Endometrial microvascular endothelial cells (primary cell): ENCODE data around the gene COL18A1. TPM values are rescaled to one million over a fixed set of nuclear protein-coding genes. Genes with fewer than 3 reads are reported as not detected.

Experiments used
- in situ Hi-C: cut with HindIII; loops from 2 replicates; pipeline ENCODE4 v1.10.0; 2017; ENCODE audit warnings: low sequenced_read_pairs, low pct_unique_long_range_greater_than_20kb; ENCODE audit errors: inconsistent ontology term
- total RNA-seq: library from RNA; depleted of rRNA; stranded (reverse); fragments of >200 nt; gene quantifications from one replicate; pipeline ENCODE4 v1.2.3, GENCODE V29; 2015; ENCODE audit errors: inconsistent ontology term

Gene COL18A1
- total RNA-seq, 1 donor from 2014 or later: 261 TPM

DNA sequence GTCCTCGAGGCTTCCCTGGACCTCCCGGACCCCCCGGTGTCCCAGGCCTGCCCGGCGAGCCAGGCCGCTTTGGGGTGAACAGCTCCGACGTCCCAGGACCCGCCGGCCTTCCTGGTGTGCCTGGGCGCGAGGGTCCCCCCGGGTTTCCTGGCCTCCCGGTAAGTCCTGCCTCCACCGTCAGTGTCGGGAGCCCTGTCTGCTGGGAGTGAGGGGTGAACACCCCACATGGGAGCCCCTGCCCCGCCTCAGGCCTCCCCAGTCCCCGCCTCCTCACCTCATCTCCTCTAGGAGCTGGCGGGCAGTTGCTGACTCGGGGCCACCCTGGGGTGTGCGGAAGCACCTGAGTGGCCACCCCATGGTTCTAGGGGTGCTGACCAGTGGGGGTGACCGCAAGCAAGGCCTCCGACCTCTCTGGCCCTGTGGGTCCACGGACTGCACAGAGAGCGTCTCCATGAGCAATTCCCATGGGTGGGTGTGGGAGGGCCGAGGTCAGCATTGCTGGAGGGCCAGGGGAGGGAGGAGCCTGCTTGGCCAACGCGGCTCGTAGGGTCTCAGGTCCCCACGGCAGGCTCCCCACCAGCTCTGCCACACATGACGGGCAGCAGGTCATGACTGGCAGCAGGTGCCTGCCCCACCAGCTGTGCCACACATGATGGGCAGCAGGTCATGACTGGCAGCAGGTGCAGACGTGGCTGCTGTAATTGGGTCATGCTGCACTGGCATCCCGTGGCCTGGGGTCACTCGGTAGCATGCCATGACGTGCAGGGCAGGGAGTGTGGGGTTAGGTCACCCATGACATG lies 75.9 kb downstream of the COL18A1 start:
- in situ Hi-C loops: no loop called here

DNA sequence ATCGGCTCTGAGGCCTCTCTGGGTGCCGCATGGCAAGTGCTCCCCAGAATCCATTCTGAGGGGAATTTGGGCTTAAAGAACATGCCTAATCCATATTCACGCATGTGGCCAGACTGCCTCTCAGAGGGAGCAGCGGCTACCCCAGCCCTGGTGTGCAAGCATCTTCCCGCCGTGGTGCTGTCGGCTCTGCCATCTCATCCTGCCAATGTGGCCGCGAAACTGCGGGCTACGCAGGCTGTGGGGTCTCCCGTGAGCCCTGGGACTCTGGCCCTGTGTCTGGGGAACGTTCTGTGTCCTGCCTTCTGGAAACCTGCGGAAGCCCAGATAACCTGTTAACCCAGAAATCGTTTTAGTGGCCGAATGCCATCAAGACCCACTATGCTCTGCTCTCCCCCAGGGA lies 76.6 kb downstream of the COL18A1 start:
- in situ Hi-C loops: no loop called here

DNA sequence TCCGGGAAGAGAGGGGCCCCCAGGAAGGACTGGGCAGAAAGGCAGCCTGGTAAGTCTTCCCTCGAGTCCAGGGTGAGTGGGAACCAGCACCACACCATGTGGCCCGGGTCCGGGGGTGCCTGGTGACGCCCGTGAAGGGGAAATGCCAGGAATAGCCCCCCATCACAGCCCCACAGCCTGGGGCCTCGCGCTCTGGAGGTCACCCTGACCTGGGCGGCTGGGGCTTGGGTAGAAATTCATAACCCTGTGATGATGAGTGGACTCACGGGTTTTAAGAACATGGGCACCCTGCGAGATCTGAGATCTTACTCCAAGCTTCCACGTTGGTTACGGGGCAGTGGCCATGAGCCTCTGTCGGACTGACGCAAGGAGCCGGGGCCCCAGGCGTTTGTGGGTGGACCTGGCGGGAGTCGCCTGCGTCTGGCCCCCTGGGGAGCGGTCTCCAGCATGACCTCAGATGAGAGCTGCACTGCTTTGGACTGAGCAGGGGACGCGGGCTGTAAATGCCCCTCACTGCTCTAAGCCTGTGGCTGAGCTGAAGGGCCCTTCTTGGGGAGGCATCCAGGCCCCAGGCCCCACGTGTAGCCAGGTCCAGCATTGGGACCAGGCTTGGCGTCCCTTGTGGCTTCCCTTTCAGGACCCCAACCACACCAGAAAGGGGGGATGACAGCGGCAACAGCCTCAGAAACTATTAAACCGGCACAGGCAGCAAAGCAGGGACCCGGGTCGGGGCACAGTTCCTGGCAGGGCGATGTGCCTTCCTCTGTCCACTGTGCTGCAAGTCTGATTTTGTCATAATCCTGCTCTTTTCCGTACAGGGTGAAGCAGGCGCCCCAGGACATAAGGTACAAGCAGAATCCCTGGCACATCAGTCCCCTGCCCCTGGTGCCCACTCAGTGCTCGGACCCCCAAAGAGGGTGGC lies 77.3 kb downstream of the COL18A1 start:
- in situ Hi-C loops: no loop called here

DNA sequence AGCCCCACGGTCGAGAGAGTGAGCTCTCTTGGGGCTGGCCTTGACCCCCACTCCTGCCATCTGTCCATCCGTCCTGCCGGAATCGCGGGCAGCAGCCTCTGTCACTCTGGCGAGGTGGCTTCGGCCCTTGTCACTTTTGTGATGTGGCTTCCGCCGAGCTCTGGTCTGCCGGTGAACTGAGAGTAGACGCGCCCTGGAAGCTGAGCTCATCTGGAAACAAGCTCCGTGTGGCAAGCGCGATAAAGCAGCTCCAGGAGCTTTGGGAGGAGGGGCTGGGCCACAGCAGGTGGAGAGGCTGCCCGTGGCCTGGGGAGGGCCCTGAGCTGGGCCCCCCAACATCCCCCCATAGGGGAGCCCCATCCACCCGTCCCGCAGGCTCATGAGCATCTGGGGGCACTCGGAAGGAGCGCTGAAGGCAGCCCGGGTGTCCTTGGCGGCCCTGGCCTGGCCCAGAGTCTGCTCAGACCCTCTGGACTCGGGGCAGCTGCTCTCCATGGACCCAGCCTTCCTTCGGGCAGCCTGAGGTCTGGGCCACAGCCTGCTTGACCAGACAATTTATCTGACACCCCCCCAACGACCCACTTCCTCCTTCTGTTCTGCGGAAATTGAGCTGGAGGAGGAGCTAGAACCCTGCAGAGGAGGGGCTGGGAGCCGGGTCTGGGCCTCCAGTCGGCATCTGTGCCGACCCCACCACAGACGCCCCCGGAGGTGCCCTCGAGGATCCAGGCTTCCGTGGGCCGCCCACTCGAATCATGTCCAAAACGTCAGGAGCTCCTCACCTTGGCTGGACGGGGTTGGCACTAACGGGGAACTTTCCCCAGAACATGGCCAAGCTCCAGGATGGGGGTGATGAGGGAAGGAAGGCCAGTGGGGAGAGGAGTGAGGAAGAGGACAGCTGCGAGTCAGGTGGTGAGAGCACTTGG lies 78.2 kb downstream of the COL18A1 start:
- in situ Hi-C loops: no loop called here

DNA sequence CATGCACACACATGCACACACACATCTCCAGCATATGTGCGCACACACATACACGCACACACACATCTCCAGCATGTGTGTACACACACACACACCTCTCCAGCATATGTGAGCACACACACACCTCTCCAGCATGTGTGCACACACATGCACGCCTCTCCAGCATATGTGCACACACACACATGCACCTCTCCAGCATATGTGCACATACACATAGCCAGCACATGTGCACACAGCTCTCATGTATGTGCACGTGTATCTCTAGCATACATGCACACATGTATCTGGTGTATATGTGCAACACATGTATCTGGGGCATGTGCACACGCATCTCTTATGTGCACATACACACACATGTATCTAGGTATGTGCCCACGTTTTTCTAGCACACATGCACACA lies 79.4 kb downstream of the COL18A1 start:
- in situ Hi-C loops: no loop called here

DNA sequence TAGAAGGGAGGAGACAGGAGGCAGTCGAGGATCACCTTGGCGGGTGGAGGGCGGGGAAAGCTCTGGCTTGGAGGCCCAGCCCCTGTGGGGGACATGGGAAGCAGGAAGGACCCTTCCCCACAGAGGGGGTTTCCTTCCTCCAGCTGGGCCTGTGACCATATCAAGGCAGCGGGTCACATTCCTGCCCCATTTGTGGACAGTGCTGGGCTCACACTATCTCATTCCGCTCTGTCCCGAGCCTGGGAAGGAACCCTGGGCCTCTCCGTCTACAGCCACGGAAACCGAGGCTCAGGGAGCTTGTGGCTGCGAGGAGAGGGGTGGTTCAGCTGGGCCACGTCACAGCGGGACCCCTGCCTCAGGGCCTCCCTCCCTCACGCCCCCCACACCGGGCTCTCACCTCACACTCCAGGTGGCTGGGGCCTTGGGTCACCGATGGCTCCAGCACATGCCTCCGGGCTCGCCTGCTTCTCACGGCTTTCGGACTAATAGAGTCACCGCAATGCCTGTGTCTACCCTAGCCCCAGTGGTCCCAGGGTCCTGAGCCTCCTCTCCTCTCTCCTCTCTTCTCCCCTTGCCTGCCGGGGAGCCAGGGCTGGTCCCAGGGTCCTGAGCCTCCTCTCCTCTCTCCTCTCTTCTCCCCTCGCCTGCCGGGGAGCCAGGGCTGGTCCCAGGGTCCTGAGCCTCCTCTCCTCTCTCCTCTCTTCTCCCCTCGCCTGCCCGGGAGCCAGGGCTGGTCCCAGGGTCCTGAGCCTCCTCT lies 80.9 kb downstream of the COL18A1 start:
- in situ Hi-C loops: no loop called here

DNA sequence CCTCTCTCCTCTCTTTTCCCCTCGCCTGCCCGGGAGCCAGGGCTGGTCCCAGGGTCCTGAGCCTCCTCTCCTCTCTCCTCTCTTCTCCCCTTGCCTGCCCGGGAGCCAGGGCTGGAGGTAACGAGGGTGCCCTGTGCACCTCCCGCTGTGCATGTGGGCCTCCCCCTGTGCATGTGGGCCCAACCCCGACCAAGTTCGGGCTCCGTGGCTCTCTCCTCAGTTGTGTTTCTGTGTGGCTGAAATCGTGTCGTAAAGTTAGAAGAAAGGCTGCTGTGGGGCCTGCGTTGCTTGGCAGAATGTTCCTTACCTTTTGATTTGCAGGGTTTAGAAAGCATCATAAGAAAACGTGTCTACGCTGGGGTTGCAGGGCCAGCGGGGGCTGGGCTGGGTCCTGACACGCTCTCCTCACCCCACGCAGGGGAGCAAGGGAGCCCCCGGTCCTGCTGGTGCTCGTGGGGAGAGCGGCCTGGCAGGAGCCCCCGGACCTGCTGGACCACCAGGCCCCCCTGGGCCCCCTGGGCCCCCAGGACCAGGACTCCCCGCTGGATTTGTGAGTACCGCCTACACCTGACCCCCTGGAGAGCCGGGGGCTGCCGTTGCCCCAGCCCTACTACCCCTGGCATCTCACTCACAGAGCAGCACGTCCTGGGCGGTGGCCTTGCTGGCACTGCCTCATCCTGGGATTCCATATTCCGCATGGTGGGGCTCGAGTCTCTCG lies 81.6 kb downstream of the COL18A1 start:
- in situ Hi-C loops: no loop called here

DNA sequence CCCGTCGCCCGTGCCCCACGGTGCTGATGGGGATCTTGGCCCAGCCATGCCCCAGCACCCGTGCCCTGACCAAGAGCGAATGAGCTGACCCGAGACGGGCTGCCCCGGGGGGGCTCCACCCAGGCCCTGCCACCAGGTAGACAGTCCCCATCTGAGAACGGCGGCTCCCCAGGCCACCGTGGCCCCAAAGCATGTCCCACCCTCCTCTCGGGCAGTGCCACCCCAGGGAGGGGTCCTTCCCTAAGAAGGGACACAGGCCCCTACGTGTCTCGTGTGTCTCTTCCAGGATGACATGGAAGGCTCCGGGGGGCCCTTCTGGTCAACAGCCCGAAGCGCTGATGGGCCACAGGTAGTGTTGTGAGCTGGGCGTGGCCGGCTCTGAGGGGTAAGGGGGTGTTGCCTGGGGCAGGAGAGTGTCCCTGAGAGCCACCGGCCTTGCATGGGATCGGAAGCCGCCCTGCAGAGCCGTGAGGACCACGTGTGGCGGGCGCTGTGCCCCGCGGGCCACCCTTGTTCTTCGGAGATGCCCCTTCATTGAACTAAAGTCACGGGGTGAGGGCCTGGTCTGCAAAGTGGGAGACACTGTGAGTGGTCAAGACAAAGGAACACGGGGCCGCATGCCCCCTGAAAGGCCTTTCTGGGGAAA lies 82.3 kb downstream of the COL18A1 start:
- in situ Hi-C loops: no loop called here

DNA sequence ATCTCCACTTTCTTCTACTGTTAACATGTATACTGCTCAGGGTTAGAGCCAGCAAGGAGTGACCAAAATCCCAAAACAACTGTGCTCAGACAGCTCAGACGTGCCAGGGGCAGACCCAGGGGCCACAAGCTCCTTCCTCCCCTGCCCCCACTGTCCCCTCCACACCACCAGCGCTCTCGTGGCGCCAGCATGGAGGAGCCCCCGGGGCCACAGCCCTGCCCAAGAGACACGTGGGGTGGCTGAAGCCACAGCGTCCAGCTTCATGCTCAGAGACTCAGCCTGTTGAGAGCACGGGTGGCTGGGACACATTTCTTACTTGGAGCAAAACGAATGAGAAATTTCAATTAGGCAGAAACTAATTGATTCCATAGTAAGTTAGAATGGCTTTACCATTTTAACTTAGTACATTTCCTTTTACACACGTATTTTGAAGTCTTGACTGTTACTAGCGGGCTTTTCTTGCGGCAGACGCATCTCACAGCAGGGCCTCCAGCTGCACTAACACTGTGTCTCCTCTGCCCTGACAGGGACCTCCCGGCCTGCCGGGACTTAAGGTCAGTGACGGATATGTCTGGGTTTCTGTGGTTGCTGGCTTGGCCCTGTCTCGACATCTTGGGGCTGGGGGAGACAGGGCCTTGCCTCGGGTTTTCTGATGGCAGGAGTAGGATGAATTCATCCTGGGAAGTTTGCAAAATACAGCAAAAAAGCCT lies 83.1 kb downstream of the COL18A1 start:
- in situ Hi-C loops: no loop called here

DNA sequence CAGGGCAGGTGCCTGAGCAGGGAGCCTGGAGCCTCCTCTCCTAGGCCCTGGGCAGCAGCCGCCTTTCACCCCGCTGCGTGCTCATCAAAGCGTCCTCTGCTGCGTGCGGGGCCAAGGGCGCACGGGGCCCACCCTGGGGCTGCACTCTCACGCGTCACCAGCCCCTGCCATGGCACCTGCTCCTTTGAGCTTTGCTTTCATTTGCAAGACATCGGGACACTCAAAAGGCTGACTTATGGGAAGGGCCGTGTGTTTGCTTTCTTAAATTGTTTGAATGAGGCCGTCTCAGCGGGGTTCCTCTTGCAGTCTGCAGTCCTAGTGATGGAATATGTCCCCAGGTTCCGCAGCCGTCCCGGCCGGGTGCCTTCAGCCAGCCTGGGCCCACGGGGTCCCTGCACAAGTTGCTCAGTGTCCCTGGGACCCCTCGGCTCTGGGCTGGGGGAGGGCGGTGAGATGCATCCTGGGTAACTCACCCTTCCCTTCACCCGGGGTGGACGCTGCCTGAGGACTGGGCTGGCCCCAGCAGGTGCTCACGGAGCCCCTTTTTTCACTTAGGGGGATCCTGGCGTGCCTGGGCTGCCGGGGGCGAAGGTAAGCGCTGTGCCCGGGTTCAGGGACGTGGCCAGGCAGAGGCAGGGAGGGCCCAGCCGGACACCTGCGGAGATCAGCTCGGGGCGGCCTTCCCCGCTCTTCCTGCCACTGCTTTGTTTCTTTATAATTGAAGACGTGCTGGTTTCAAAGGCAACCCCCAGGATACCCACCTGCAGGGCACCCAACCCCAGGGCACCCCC lies 84.2 kb downstream of the COL18A1 start:
- in situ Hi-C loops: no loop called here

DNA sequence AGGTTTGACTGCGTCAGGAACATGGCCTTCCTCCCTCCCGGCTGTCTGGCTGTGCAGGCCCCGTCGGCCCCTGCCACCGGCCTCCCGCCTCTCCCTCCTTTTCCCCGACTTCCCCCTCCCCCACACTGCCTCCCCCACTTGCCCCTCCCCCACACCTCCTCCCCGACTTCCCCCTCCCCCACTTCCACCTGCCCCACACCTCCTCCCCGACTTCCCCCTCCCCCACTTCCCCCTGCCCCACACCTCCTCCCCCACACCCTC lies 84.7 kb downstream of the COL18A1 start:
- in situ Hi-C loops: no loop called here

DNA sequence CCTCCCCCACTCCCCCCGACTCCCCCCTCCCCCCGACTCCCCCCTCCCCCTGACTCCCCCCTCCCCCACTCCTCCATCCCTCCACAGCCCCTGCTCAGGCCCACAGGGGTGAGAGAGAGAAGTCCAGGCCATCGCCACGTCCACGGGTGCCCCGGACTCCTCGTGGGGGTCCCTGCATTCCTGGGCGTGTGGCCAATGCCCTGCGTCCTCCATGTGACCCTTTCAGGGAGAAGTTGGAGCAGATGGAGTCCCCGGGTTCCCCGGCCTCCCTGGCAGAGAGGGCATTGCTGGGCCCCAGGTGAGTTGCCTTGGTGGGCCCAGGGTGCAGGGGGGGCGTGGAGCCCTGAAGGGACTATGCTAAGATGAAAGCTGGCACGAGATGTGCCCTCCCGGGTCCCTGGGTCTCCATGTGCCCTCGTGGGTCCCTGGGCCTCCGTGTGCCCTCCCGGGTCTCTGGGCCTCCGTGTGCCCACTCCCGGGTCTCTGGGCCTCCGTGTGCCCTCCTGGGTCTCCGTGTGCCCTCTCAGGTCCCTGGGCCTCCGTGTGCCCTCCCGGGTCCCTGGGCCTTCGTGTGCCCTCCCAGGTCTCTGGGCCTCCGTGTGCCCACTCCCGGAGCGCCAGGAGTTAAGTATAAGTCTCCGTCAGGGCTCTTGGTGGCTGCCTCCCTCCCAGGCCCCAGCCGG lies 85.2 kb downstream of the COL18A1 start:
- in situ Hi-C loops: no loop called here

DNA sequence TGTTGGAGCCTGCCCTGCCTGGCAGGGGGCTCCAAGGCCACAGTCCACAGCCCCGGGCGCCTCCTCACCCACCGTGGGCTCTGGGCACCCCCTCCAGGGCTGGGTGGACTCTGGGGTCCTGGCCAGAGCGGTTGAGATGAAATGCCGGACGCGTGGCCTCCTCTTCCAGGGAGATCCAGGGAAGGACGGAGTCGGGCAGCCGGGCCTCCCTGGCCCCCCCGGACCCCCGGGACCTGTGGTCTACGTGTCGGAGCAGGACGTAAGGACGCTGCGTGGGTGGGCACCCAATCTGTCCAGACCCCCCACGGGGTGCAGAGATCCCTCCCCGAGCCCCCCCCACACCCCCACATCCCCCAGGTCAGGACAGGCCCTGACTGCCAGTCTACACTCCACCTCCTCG lies 86.1 kb downstream of the COL18A1 start:
- in situ Hi-C loops: no loop called here

DNA sequence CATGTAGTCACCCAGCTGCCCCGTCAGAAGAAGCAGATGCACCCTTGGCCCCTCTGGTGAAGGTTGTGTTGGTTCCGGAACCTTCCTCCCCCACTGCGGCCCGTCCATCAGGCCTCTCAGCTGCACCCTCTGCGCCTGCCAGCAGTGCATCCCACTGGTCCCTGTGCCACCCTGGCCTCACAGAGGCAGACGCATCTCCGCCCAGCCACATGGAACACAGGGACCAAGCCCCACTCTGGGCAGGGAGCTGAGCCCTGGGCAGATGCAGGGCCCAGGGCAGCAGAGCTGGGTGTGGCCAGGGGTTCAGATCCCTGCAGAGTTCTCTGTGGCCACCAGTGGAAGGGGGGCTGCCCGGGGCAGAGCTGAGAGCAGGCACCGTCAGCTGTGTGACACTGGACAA lies 86.7 kb downstream of the COL18A1 start:
- in situ Hi-C loops: no loop called here

DNA sequence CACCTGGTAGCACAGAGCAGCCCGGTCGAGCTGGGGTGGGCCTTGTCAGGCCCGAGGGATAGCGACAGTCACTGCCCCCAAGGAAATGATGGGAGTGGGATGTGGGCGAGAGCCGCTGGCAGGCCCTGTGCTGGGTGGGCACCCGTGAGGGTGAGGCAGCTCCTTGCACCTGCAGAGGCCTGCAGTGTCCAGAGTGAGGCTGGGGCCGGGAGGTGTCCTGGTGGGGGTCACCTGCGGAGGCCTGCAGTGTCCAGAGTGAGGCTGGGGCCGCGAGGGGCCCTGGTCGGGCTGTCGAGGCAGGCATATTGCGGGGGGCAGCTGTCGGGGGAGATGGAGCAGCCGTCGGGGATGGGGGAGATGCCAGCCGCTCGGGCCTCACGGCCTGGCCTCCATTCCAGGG lies 87.8 kb downstream of the COL18A1 start:
- in situ Hi-C loops: no loop called here
